GM08714 (cell line): ENCODE data around the gene TMEM178A.

Experiments used
- H3K4me3 ChIP-seq: fragments of 200-500 bp; sonication (Bioruptor generic); 2 replicates; pipeline ENCODE4 v1.5.1; 2014; ENCODE audit warnings: mild to moderate bottlenecking, low read length, inconsistent platforms
- ZNF274 ChIP-seq: IDR thresholded peaks from 2 replicates; pipeline ENCODE4 v1.6.1; 2012; ENCODE audit warnings: mild to moderate bottlenecking, low read depth, low read length

The TMEM178A gene

GRCh38 chr2:39661826-39662225 lies 3.9 kb upstream of the TMEM178A start:
- TF ChIP-seq ZNF274 = no peak
- H3K4me3 ChIP-seq = no peak overlapping the region

DNA sequence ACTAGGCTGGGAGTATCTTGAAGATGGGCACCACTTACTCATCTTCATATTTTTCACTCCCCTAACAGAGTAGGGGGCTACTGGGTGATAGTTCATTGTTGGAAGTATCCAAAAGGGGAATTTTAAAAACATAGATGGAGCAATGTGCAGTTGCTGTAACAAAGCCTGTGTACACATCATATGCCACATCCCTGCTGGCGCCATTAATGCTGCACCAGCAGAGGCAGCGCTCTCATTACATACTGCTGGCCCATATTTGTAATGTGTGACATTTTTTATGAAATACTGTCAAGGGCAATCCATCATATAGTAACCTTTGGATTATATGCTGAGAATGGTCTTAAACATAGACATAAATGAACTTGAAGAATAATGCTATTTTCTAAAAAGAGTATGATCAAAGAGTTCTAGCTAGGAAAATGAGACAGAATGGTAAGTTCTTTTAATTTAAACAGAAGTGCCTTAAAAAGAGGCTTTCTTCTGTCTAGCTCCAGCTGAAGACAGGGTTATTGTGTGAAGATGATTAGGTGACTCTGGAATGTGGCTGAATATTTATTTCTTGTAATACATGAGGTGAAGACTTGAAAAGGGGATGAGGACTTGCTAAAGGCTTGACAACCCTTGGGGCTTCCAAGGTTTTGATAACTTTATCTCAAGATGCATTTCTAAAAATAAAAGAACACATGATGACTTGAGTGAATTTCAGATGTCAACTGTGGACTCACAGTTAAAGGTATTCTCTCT lies 2.4 kb upstream of the TMEM178A start:
- no peak overlapping the region for H3K4me3 ChIP-seq
- TF ChIP-seq ZNF274 = no peak

DNA sequence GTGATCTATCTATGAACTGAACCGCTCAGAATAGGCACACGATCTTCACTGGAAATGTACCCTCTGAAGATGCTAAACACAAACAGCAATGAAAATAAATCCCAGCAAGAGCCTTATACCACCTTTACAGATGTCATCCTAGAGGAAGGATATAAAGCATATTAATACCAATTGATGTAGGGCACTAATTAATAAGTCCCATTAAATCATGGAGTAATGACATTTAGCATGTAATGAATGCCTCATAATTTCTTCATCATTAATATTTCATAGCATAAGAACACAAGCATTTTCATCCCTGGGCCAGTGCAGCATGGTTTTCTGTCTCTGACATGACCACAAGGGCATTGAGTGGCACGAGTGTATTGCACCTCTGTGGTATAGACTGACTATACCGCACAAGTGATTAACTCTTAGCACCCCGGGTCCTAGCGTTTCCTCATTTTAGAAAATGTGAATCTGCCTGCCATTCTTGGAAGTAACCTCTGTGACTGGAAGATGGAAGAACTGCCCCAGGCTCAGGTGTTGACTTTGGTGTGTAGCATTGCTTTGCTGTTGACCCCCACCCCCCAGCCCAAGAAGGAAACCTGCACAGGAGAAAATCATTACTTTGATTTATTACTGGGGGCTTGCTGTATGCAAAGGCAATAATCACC lies 1.4 kb upstream of the TMEM178A start:
- TF ChIP-seq ZNF274 = no peak
- H3K4me3 ChIP-seq = no peak overlapping the region

GRCh38 chr2:39664888-39665591 lies 677 bp upstream of the TMEM178A start:
- no peak for TF ChIP-seq ZNF274
- no peak overlapping the region for H3K4me3 ChIP-seq

GRCh38 chr2:39666491-39667101 lies 879 bp downstream of the TMEM178A start:
- TF ChIP-seq ZNF274 = no peak
- no peak overlapping the region; the same call in 1 of the 2 replicates for H3K4me3 ChIP-seq

DNA sequence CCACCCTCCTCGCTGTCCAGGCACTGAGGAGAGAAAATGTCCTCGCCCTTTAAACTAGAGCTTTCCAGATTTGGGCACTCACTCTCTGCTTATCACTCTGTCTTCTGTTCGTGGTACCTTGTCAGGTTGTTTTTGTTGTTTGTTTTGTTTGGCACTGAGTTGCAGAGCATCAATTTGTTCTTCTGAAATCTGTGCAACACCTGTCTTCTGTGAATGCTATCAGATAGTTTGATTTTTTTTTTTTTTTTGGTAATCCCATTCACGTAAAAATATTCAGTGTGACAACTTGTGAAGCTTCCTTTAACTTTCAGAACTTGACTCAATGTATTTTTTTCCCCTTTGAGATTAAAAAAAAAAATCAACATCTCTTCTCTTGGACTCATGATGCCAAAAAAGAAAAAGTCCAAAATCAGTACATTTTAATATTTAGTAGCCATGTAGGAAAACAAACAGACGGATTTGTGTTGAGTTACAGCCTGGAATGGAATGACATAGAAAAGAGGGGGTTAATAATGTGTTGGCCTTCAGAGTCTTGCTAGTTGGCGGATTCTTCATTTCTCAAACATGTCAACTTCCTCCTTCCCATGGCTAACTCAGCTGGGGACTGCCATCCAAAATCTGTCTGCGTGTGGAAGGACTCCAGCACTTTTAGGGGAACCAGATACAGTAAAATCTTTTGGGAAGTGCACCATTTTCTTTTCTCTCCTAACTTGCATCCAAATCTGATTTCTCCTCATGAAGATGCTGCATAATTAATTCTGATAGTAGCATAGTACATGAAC lies 1.6 kb downstream of the TMEM178A start:
- no peak overlapping the region for H3K4me3 ChIP-seq
- TF ChIP-seq ZNF274 = no peak

- H3K4me3 ChIP-seq = no peak overlapping the region
- TF ChIP-seq ZNF274 = no peak
These were observed 2.2 kb downstream of the TMEM178A start for GRCh38 chr2:39667886-39668276.

DNA sequence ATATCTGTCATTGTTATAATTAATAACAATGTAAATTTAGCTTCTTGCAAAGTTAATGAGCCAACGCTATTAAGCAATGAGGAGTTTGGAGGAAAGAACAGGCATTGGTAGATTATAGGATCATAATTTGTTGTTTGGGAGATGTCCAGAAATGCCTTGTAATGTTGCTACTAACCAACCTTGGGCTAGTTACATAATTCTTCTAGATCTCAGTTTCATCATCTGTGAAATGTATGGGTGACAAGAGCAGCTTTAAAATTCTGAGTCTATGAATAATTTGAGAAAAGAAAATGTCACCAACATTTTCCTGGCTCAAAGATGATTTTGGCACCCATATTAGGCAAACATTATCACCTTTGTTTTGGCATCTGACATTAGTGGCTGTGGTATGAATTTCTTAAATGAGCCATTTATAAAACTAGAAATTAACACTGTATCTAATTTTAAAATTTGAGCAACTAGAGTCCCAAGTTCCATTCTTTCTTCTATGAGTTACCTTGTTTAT lies 2.9 kb downstream of the TMEM178A start:
- no peak for TF ChIP-seq ZNF274
- no peak overlapping the region for H3K4me3 ChIP-seq

DNA sequence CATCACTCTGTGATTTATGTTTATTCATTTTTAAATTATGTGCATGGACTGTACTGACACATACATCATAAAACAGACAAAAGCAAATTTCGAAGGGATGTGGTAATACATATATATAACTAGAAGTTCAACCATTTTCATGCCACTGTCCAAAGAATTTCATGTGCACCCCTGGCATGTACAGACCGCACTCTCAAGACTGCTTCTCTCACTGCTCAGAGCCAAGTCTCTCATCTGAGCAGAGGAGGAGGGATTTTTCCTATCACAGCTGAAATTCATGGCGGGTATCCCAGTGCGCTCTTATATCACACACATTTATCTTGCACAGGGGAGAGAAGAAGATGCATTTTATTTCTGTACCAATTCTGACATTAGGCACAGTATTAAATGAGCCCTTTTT lies 5.9 kb downstream of the TMEM178A start:
- H3K4me3 ChIP-seq = no peak overlapping the region
- no peak for TF ChIP-seq ZNF274

GRCh38 chr2:39673018-39673417 lies 7.3 kb downstream of the TMEM178A start:
- H3K4me3 ChIP-seq = no peak overlapping the region
- no peak for TF ChIP-seq ZNF274

DNA sequence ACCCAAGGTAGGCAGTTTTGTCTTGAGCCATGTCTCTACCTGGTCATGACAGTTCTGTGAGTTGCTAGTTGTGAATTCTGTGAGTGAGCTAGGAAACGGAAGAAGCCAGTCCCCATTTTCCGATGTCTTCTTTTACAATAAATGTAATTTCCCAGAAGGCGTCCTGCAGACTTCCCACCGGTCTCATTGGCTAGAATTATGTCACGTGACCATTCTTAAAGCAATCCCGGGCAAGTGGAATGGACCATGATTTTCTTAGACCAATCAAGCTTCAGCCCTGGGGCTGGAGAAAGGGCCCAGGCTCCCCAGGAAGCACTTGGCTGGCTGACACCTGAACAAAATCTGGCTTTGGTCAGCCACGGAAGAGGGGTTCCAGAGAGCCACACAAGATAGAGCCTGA lies 10.6 kb downstream of the TMEM178A start:
- no peak overlapping the region for H3K4me3 ChIP-seq
- no peak for TF ChIP-seq ZNF274

DNA sequence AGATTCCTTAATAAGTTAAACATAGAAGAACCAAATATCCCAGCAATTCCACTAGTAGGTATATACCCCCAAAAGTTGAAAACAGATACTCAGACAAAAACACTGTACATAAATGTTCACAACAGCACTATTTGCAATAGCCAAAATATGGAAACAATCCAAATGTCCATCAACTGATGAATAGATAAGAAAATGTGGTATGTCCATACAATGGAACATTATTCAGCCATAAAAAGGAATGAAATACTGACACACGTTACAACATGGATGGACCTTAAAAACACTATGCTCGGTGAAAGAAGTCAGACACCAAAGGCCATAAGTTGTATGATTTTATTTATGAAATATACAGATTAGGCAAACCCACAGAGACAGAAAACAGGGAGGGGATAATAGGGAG lies 12.5 kb downstream of the TMEM178A start:
- TF ChIP-seq ZNF274 = no peak

DNA sequence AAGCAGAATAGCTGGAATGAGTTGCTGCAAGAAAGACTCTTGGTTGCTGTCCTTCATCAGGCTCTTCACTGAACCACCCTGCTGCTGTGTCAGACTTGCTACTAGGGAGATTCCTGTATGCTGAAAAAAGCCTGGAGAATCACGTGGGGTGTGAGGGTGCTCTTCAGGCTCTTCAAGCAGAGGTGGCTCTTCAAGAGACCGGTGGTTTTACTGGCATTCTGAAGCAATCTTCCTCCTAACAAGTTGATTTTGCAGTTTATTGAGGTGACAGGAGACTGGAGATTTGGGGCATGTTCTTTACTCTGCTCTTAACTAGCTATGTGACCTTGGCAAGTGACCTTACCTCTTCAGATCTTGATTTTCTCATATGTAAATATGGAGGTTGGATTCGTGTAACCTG lies 14.1 kb downstream of the TMEM178A start:
- TF ChIP-seq ZNF274 = no peak
- no peak overlapping the region for H3K4me3 ChIP-seq

More for the DNA sequence above, 12.5 kb downstream of the TMEM178A start:
- H3K4me3 ChIP-seq = no peak overlapping the region
